Measurements from ENCODE around the gene PCDH15. TPM values are rescaled to one million over a fixed set of nuclear protein-coding genes. Genes with fewer than 3 reads are reported as not detected.

Gene PCDH15
- polyA plus RNA-seq (ENCODE audit: insufficient read length): 0.42 TPM

DNA sequence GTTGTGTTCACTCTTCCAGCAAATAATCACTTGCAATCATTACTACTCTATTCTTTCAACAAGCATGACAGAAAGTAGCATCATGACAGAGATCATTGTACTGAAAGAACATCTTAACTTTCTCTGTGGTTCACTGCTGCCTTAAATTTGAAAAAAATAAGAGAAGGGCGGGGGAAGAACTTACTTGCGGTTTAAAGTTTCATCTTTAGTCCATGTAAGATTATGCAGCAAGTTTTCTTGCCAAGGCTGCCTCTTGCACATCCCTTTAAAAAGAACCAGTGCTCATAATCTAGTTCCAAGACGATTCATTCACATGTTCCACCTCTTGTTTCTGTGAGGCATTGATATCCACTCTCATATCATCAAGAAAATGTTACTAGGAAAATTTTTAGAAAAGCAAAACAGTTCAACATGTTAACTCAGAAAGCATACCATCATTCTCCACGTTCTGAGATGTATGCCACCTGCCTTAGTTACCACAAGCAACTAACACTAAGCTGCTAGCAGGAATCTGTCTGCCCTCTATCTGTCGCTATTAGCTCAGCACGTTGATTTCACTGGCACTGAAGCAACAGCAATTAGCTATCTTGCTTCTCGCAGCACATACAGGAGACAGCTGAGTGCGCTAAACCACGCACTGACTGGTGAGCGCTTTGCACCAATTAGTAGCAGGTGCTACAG is at the start of gene PCDH15:
PCDH15 (minus strand) TSS at position 491 of the 681 bp plus-strand sequence. CDS start 136,969 bp downstream, outside the sequence.
- DNase-seq (ENCODE audit: low read depth): peak; percentile 5

DNA sequence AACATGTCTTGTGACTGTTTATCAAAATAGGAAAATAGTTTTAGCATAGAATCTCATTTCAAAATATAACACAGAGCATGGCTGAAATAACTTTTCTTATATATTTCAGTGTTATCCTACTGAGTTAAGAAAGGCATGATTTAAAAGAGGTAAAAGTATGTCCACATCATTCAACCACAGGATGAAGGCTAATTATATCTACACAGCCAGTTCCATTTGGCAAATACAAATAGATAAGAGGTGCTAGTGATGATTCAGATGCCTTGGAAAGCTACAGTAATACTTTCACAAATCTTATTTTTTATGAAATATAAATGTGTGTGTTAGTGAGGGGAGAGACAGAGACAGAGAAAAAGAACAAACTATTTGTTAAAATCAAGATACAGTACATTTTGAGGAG is 42.9 kb upstream of the PCDH15 start:
- DNase-seq (ENCODE audit: low read depth): no peak

DNA sequence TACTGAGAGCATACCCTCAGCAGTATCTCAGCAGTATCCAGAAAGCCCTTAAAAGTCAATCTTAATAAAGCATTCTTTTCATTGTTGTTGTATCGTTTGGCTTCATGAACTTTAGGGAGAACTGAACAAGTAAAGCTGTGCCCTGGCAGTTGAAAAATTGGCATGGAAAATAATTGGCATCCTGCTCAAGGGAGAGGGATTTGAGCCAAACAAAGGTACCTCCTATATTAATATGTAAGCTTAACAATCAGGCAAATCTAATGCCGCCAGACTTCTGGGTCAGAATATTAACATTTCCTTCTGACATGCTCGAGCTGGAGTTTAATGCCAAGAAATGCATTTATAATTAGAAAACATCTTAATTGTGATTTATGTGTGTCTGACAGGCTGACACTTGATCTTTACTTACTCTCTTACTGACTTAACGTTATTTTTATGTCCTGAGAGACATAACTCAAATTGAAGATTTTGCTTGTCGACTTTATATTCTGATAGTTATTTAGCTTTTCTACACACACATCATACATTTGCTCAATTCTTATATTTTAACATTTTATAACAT is 42.1 kb upstream of the PCDH15 start:
- no peak for DNase-seq (ENCODE audit: low read depth)

DNA sequence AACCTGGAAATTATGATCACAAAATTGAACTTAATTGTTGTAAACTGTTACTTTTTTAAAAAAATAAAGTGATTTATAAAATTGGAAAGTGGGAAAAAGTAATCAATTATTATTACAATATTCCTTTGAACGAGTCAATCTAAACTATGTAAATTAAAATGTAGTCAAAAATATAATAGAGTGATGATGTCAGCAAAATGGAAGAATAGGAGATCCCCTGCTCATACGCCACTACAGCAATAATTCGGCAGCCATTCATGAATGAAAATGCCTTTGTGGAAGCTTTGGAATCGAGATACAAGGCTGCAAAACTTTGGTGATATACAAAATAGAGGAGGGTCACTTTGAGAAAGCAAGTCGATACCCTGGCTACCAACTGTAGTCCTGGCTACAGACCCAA is 36.4 kb upstream of the PCDH15 start:
- no peak for DNase-seq (ENCODE audit: low read depth)

DNA sequence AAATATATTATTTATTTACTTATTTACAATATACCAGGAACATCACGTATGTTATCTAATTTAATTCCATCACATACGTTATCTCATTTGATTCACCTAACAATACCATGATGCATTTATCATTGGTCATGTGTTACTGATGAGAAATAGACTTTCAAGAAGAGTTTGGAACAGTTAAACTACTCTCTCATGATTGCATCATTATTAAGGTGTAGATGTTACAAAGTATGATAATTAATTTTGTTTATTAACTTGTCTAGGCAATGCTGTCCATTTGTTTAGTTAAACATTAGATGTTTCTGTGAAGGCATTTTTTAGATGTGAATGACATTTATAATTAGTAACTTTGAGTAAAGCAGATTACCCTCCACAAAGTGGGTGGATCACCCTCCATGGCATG is 32.0 kb upstream of the PCDH15 start:
- DNase-seq (ENCODE audit: low read depth): no peak

DNA sequence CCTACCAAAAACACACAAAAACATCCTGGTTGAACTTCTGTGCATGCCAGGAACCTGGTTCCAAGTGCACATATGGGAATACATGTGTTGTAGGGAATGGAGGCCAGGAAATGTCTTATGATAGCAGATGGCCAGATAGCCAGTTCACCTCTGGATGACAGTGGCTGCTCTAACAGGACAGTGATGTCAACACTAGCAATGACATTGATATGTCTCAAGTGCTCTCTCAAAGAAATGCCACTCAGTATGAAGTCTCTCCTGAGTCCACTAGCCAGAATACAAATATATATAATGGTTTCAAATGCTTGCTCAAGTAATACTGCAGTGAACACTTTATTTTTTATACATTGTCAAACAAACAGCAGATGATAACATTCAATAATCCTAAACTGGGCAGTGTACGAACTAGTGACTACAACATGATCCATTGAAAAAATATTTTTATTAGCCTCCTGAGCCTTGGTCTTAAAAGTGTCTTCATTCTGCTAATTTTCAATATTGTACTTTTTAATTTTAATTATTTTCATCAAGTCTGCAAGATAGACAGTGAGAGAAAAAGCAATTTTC is 26.0 kb upstream of the PCDH15 start:
- no peak for DNase-seq (ENCODE audit: low read depth)

DNA sequence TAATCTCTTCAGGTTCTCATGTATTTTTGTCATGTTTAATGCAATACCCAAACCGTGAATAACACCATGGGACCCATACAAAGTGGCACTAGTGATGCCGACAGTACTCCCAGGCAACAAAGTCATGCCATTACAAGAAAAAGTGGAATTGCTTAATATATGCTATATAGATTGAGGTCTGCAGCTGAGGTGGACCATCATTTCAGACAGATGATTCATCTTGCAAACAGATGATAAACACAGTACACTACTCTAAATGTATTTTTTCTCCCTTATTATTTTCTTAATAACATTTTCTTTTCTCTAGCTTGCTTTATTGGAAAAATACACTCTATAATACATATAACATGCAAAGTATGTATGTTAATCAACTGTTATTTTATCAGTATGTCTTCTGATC is 14.6 kb upstream of the PCDH15 start:
- no peak for DNase-seq (ENCODE audit: low read depth)

DNA sequence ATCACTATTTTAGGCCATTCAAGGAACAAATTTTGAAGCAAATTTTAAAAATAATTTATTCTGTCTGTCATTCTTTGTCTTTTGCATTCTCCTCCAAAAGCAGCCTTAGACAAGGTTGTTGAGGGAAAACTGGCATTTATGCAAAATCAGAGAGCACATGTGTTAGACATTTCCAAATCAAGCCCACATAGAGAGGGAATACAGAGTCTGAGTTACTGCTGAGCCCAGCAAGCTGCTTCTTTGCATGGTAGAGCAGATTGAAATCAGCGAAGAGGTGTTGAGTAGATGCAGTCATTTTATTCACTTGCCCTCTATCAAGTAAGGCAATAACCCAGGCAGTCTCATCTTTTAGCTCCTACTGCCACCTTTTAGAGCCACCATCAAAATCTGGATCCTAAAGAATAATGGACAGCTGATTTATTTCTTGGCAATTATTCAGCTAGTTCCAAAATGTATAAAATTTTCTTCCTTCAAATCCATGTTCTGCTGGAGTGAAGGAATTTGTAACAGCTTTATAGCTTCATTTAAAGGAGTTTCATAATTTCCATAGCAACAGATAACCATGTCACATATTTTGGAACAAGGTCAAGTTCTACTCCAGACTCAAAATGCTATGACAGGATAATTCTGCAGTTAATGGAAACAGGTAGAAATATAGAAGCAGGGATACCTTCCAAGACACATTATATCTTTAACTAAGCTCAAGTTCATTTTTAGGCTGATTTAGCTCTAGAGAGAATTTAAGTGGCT is 7.3 kb upstream of the PCDH15 start:
- no peak for DNase-seq (ENCODE audit: low read depth)

DNA sequence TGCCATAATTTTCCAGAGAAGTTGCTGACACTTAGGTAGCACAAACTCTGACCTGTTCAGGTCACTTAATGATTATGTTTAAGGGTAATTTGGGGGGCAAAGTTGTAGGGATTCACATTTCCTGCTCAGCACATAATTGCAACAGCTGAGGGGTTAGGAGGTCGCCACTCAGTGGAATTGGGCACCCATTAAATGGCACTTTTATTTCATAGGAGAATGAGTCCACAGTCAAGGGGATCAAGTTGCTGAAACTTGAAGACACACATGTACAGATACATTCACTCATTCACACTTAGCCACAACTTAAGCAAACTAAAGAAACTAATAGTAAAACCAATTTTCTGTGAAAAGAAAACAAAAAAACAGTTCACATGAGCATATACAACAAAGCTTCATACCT is 1.5 kb downstream of the PCDH15 start:
- no peak for DNase-seq (ENCODE audit: low read depth)

DNA sequence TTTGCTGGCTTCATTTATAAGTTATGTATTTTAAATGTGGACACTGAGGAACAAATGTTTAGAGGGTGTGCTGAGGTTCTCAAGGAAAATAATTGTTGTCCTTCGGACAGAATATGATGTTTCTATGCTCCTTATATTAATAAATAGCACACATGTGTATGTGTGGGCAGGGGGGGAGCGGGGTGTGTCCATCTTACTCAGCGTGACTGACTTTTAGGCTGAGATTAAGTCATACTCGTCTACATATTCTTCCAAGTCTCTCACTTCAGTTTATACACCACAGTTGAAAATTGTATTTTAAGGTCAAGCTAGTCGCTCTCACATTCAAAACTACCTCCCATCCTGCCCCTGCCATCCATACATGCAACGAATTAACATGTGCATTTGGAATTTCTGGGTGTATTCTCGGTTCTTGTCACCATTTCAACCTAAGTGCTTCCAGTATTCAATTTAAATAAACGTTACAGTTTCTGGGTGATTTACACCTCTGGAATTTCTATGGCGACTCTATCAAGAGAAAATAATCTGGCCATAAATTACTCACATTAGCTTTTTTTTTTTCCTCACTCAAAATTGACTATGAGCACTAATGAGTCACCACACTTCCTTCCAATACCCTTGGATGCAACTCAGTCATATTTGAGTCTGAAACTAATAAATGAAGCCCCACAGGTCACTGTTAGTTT is 3.3 kb downstream of the PCDH15 start:
- DNase-seq (ENCODE audit: low read depth): no peak

DNA sequence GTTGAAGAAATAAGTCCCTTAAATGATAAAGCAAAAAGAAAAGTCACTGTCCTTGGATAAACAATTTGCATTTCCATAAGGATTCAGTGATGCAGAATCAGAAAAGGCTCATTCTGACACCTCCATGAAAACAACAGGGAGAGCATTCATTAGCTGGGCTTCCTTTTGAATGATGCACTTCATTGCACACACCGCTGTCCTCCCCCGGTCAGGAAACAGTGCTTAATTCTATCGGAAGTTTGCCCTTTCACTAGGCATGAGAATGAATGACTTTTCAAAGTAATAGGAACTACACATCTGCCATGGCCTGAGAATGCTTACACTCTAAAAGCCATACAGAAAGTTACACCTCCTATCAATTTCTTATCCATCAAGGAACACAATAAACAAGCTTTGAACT is 4.2 kb downstream of the PCDH15 start:
- DNase-seq (ENCODE audit: low read depth): no peak

DNA sequence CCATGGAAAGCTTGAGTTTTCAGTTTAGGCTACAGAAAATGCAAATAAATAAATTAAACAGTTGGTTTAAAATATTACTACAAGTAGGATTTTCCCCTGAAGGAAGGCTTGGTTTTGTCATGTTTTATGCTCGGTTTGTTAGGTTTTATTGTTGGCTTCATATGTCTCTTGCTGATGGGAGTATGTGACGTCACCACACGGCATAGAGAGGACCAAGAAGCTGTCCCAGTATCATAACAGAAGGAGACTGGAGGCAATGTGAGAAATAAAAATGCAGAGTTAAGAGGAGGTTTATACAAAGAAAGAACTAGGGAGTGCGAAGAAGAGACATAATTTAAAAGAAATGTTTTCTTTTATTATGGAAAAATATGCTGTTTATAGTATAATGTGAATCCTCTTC is 24.4 kb downstream of the PCDH15 start:
- DNase-seq (ENCODE audit: low read depth): no peak

DNA sequence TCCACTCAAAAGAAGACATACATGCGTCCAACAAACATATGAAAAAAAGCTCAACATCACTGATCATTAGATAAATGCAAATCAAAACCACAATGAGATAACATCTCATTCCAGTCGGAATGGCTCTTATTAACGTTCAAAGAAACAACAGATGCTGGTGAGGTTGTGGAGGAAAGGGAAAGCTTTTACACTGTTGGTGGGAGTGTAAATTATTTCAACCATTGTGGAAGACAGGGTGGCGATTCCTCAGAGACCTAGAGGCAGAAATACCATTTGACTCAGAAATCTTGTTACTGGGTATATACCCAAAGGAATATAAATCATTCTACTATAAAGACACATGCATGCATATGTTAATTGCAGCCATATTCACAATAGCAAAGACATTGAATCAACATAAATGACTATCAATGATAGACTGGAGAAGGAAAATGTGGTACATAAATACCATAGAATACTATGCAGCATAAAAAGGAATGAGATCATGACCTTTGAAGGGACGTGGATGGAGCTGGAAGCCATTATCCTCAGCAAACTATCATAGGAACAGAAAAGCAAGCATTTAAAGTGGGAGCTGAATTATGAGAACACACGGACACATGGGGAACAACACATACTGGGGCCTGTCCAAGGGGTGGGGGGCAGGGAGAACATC is 28.4 kb downstream of the PCDH15 start:
- no peak for DNase-seq (ENCODE audit: low read depth)

DNA sequence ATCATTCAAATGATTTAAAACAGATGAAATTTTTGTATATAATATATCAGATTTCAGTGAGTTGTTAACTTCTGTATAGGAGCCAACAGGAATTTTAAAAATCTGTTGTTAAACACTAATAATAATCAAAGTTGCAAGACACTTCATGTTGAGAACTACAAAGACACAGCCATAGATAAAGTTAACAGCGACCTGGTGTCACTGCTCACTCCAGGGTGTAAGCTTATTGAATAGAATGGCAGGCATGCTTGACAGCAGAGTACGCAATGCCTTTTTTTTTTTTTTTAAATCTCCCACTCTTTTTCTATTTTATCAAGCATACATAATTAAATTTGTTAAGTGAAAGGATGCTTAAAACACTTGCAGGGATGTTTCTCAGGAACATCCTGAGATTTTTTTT is 32.0 kb downstream of the PCDH15 start:
- DNase-seq (ENCODE audit: low read depth): no peak

DNA sequence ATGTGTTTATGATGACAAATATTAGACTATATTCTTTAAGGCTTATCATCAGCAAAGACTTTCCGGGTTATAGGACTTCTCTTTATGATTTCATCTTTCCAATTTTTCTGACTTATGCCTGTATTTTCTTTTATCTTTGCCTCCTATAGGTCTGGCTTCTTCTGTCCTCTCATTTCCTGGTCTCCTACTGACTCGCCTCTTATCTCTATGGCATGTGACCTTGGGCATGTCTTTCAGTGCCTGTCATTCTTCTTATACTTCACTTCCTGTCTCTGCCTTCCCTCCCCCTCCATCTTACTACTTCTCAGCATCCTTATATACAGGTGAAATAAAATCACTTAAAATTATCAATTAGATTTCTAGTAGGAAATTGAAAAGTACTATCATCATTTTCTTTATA is 42.2 kb downstream of the PCDH15 start:
- no peak for DNase-seq (ENCODE audit: low read depth)

DNA sequence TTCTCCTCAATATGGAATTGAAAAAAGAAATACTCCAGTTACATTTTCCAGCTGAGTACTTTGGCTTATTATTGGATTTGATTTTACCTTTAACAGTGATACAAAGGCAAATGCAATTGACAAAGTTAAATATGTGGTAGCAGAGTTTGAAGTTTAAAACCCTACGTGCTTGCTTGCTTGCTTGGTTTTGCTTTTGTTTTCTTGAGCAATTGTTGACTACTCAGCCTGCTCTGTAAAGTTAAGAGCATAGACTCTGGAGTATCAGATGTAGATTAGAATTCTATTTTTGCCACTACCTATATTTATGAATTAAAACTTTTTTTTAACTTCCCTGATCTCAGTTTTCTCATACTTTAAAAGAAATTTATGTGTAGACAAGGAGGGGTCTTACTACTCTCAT is 51.4 kb downstream of the PCDH15 start:
- DNase-seq (ENCODE audit: low read depth): no peak

DNA sequence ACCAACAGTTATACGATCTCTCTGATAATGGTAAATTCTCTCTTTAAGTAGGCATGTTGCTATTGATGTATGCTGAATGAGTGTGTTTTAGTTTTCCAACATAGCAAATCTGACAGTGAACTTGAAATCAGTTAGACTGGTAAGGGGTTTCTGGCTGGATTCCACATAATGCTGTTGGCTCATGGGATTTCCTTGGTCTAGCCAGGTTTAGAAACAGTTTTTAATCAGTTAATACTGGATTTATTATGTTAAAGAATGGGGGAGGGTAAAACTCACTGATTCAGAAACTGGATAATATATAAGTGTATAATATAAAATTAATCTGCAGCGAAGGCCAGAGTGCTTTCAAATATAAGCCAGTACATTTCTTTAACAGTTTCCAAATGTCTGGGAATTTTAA is 55.6 kb downstream of the PCDH15 start:
- no peak for DNase-seq (ENCODE audit: low read depth)

DNA sequence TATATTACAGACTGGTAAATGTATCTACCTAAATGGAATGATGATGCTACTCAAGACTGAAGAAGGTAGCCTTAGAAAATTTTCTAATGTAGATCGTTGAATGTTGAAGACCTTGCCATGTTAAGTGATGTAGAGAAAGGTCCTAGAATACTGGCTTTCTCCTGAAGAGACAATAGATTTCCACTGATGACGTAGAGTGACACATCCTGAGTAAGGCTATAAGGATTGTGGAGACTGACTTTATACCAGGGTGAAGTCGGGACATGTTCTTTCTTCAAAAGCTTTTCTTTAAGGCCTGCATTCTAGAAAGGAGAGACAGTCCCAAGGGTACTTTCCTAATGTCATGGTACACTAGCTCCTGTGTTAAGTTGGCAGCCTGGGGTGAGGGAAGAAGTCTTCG is 58.6 kb downstream of the PCDH15 start:
- no peak for DNase-seq (ENCODE audit: low read depth)

DNA sequence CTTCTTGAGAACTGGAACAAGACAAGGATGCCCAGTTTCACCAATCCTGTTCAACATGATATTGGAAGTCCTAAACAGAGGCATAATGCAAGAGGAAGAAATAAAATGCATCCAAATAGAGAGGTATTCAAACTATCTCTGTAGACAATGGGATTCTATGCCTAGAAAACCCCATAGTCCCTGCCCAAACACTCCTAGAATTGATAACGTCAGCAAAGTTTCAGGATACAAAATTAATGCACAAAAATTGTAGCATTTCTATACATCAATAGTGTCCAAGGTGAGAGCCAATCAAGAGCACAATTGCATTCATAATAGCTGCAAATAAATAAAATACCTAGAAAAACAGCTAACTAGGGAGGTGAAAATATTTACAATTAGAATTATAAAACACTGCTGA is 72.5 kb downstream of the PCDH15 start:
- no peak for DNase-seq (ENCODE audit: low read depth)

DNA sequence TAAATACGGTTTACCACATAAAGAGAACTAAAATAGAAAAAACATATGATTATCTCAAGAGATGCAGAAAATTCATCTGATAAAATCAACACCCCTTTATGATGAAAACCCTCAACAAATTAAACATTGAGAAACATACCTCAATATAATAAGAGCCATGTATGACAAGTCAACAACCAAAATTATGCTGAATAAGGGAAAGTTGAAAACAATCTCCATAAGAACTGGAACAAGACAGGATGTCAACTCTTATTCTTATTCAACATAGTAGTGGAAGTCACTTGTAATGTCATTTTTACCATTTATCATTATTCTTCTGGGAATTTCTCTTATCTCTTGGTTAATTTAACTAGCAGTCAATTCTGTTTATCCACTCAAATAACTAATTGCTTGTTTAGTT is 79.0 kb downstream of the PCDH15 start:
- no peak for DNase-seq (ENCODE audit: low read depth)

DNA sequence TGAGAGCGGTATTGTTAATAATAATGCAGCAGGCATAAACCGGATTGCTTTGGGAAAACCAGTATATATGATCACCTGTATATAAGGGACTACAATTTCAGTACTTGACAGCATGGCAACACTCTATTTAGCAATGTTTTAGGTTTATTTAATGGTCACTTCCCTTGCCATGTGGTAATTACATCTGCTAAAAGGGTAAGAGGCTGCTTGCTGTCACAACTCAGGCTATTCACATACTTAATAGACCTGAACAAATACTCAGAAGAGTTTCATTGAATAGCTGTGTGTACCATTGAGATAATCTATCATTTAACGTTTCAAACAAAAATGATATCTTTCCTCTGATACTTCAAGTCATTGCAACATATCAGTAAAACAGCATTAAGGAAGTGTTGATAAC is 90.1 kb downstream of the PCDH15 start:
- DNase-seq (ENCODE audit: low read depth): no peak

DNA sequence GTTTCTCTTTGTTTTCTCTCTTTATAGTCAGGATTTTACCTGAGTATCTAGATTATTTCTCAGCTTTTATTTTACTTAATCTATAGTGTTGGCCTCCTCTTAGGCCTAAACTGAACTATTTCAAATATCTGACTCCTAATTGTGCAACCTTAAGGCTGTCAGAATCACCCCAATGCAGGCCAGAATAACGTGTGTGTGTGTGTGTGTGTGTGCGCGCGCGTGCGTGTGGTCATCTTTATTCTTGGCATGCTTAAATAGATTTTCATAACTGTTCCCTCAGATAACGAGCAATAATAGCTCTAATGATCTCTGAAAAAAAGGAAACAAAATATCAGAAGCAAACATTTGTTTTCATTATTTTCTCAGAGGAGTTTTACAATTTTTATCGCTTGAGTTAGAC is 92.4 kb downstream of the PCDH15 start:
- no peak for DNase-seq (ENCODE audit: low read depth)
